ENCODE results near the gene CACNB2.
"Not testable (repeated sequence)": the region's sequence is repeated elsewhere in the genome, so short reads cannot be mapped to it uniquely, and the experiment has no call there.

The CACNB2 gene

DNA sequence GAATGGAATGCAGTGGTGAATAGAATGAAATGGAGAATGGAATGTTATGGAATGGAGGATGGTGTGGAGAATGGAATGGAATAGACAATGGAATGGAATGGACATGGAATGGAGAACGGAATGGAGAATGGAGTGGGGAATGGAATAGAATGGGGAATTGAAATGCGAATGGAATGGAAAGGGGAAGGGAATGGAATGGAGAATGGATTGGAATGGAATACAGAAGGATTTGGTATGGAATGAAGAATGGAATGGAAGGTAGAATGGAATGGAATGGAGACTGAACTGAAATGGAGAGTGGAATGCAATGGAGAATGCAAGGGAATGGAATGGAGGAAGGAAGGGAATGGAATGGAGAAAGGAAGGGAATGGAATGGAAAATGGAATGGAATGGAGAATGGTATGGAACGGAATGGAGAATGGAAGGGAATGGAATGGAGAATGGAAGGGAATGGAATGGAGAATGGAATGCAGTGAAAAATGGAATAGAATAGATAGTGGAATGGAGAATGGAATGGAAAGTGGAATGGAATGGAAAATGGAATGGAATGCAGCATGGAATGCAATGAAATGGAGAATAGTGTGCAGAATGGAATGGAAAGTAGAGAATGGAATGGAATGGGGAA lies 416.4 kb downstream of the CACNB2 start:
- DNase-seq (ENCODE audit: low read depth in 2 of 2, low spot score in 1 of 2): no peak

DNA sequence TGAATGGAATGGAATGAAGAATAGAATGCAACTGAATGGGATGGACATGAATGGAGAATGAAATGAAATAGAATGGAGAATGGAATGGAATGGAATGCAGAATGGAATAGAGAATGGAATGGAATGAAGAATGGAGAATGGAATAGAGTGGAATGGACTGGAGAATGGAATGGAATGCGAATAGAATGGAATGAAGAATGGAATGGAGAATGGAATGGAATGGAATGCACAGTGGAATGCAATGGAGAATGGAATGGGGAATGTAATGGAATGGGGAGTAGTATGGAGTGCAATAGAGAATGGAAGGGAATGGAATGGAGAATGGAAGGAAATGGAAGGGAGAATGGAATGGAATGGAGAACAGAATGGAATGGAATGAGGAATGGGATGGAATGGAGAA lies 417.7 kb downstream of the CACNB2 start:
- DNase-seq (ENCODE audit: low read depth in 2 of 2, low spot score in 1 of 2): no peak

DNA sequence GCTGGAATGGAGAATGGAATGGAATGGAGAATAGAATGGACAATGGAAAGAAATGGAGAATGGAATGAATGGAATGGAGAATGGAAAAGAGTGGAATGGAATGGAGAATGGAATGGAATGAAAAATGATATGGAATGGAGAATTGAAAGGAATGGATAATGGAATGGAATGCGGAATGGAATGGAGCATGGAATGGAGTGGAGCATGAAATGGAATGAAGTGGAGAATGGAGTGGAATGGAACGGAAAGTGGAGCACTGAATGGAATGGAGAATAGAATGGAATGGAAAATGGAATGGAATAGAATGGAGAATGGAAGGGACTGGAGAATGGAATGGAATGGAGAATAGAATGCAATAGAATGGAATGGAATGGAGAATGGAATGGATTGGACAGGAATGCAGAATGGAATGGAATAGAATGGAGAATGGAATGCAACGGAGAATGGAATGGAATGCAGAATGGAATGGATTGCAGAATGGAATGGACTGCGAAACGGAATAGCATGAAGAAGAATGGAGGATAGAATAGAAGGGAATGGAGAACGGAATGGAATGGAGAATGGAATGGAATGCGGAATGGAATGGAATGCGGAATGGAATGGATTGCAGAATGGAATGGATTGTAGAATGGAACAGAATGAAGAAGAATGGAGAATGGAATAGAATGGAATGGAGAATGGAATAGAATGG lies 421.8 kb downstream of the CACNB2 start:
- no peak for DNase-seq (ENCODE audit: low read depth in 2 of 2, low spot score in 1 of 2)

DNA sequence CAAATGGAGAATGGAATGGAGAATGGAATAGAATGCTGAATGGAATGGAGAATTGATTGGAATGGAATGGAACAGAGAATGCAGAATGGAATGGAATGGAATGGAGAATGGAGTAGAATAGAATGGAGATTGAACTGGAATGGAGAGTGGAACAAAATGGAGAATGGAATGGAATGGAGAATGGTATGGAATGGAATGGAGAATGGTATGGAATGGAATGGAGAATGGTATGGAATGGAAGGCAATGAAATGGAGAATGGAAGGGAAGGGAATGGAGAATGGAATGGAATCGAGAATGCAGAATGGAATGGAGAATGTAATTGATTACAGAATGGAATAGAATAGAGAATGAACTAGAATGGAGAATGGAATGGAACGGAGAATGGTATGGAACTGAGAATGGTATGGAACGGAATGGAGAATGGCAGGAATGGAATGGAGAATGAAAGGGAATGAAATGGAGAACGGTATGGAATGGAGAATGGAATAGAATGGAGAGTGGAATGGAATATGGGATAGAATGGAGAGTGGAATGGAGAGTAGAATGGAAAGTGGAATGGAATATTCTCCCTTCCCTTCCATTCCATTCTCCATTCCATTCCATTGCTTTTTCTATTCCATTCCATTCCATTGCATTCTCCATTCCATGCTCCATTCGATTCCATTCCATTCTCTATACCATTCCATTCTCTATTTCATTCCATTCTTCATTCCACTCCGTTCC lies 422.9 kb downstream of the CACNB2 start:
- no peak for DNase-seq (ENCODE audit: low read depth in 2 of 2, low spot score in 1 of 2)

DNA sequence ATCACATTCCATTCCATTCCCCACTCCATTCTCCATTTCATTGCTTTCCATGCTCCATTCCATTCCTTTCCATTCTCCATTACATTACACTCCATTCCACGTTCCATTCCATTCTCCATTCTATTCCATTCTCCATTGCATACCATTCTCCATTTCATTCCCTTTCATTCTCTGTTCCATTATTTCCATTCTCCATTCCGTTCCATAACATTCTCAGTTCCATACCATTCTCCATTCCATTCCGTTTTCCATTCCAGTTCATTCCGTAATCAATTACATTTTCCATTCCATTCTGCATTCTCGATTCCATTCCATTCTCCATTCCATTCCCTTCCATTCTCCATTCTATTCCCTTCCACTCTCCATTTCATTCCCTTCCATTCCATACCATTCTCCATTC lies 424.8 kb downstream of the CACNB2 start:
- DNase-seq (ENCODE audit: low read depth in 2 of 2, low spot score in 1 of 2): no peak

DNA sequence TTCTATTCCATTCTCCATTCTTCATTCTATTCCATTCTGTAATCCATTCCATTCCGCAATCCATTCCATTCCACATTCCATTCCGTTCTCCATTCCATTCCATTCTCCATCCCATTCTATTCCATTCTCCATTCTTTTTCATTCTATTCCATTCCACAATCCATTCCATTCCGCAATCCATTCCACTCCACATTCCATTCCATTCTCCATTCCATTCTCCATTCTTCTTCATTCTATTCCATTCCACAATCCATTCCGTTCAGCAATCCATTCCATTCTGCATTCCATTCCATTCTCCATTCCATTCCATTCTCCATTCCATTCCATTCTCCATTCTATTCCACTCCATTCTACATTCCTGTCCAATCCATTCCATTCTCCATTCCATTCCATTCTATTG lies 426.0 kb downstream of the CACNB2 start:
- DNase-seq (ENCODE audit: low read depth in 2 of 2, low spot score in 1 of 2): no peak

DNA sequence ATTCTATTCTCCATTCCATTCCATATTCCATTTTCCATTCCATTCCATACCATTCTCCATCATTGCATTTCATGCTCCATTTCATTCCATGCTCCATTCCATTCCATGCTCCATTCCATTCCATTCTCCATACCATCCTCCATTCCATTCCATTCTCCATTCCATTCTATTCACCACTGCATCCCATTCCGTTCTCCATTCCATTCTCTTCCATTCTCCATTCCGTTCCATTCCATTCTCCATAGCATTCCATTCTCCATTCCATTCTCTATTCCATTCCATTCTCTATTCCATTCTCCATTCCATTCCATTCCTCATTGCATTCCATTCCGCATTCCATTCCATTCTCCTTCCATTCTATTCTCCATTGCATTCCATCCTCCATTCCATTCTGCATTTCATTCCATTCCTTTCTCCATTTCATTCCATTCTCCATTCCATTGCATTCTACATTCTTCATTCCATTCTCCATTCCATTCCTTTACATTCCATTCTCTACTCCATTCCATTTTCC lies 427.2 kb downstream of the CACNB2 start:
- DNase-seq (ENCODE audit: low read depth in 2 of 2, low spot score in 1 of 2): no peak

DNA sequence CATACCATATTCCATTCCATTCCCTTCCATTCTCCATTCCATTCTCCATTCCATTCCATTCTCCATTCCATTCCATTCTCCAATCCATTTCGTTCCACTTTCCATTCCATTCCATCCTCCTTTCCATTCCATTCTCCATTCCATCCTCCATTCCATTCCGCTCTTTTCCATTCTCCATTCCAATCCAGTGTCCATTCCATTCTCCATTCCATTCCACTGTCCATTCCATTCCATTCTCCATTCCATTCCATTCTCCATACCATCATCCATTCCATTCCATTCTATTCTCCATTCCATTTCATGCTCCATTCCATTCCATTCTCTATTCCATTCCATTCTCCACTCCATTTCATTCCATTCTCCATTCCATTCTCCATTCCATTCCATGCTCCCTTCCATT lies 430.2 kb downstream of the CACNB2 start:
- DNase-seq (ENCODE audit: low read depth in 2 of 2, low spot score in 1 of 2): not testable (repeated sequence)

DNA sequence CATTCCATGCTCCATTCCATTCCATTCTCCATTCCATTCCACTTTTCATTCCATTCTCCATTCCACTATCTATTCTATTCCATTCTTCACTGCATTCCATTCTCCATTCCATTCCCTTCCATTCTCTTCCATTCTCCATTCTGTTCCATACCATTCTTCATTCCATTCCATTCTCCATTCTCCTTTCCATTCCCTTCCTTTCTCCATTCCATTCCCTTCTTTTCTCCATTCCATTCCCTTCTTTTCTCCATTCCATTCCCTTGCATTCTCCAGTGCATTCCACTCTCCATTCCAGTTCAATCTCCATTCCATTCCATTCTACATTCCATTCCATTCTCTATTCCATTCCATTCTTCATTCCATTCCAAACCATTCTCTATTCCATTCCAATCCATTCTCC lies 430.9 kb downstream of the CACNB2 start:
- DNase-seq (ENCODE audit: low read depth in 2 of 2, low spot score in 1 of 2): no peak

DNA sequence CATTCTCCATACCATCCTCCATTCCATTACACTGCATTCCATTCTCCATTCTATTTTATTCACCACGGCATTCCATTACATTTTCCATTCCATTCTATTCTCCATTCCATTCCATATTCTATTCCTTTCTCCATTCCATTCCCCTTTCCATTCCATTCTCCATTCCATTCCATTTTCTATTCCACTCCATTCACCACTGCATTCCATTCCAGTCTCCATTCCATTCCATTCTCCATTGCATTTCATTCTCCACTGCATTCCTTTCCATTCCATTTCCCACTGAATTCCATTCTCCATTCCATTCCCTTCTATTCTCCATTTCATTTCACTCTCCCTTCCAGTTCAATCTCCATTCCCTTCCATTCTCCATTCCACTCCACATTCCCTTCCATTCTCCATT lies 431.6 kb downstream of the CACNB2 start:
- DNase-seq (ENCODE audit: low read depth in 2 of 2, low spot score in 1 of 2): no peak

DNA sequence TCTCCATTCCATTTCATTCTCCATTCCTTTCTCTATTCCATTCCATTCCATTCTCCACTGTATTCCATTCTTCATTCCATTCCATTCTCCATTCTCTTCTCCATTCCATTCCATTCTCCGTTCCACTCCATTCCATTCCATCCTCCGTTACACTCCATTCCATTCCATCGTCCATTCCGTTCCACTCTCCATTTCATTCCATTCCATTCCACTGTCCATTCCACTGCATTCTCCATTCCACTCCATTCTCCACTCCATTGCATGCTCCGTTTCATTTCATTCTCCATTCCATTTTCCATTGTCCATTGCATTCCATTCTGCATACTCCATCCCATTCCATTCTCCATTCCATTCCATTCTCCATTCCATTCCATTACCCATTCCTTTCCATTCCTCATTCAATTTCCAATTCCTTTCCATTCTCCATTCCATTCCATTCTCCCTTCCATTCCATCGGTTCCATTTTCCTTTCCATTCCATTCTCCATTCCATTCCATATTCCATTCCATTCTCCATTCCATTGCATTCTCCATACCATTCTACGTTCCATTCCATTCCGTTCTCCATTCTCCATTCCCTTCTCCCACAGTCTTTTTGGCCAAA lies 432.8 kb downstream of the CACNB2 start:
- DNase-seq (ENCODE audit: low read depth in 2 of 2, low spot score in 1 of 2): no peak

DNA sequence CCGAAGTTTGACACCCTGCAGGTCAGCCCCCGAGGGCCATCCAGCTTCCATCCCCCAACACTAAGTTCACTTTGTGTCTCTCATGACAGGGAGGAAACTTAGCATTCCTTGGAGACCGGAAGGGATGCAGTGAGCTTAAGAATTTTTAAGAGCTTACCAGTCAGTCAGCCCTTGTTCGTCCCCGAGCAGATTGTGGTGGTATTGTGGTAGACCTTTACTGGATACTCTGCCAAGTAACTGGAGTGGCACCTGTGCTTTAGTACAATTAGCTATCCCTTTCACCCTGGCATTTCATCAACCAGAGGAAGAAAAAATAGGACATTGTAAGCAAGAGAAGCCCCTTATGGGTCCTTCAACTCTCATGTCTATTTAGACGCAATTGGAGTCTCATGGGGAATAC lies 436.4 kb downstream of the CACNB2 start:
- DNase-seq (ENCODE audit: low read depth in 2 of 2, low spot score in 1 of 2): no peak

DNA sequence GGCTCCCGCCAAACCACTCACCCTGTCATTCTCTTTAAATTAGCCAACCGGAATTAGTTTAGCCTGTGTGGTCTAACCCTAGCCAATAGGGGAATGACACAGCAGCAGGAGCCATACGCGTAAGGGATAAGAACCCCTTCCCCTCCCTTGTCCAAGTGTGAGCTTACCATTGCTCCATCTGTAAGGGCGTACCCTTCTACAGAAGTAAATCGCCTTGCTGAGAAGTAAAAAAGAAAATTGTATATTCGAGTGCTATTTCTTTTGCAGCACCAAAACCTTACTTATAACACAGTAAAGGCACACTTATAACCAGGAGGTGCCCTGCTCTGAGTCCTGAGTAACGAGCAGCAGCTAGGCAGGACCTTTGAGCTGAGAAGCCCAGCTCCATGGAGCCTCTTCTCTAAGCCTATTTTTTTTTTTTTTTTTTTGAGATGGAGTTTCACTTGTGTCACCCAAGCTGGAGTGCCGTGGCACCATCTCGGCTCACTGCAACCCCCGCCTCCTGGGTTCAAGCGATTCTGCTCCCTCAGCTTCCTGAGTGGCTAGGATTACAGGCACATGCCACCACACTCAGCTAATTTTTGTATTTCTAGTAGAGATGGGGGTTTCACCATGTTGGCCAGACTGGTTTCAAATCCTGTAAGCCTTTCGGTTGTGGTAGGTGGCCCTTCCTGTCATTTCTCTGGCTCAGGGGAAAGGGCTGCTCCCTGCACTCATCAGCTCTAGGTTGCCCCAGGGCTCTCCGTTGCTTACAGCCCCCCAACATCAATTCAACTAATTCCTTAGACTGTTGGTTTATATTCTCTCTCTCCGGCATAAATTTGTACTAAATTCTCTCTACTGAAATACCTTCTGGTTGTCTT lies 437.8 kb downstream of the CACNB2 start:
- DNase-seq (ENCODE audit: low read depth in 2 of 2, low spot score in 1 of 2): no peak

DNA sequence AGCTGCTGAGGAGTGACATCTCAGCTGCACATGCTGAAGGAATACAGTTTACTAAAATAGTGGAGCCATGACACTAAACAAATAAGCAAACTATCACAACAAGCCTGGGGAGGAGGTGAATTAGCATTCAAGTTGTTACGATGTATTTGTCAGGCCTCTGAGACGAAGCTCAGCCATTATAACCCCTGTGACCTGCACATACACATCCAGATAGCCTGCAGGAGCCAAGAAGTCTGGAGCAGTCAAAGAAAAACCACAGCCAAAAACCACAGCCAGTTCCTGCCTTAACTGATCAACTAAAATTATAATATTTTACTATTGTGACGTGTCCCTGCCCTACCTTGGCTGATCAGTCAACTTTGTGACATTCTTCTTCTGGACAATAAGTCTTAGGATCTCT lies 442.6 kb downstream of the CACNB2 start:
- no peak for DNase-seq (ENCODE audit: low read depth in 2 of 2, low spot score in 1 of 2)

DNA sequence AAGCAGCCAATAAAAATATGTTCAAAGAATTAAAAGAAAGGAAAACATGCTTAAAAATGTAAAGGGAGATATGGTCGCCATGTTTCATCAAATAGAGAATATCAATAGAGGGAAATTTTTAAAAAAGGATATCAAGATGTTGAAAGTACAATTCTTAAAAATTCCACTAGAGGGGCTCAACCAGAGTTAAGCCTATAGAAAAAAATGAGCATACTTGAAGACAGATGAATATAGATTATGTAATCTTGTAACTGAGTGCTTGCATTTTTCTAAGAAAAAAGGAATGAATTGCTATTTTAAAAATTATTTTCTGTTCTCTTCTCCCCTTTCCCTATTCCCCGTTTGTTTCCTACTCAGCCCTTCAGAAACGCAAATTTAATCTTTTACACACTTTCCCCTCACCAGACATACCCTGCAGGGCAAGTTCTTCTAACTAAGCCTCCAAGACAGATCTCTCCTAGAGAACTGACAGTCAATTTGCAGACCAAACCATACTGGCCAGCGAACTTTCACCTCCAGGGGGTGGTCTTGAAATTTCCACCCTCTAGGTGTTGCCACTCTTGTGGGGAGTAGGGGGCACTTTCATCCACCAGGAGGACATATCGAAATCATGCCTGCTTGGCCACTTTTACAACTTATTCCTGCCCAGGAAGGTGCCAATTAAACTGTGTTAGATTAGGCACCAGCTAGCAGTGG lies 443.5 kb downstream of the CACNB2 start:
- DNase-seq (ENCODE audit: low read depth in 2 of 2, low spot score in 1 of 2): no peak

DNA sequence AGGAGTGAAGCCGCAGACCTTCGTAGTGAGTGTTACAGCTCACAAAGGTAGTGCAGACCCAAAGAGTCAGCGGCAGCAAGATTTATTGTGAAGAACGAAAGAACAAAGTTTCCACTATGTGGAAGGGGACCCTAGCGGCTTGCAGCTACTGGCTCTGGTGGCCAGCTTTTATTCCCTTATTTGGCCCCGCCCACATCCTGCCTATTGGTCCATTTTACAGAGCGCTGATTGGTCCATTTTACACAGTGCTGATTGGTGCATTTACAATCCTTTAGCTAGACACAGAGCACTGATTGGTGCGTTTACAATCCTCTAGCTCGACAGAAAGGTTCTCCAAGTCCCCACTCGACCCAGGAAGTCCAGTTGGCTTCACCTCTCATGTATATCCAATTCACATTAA lies 446.4 kb downstream of the CACNB2 start:
- not testable (repeated sequence) for DNase-seq (ENCODE audit: low read depth in 2 of 2, low spot score in 1 of 2)

DNA sequence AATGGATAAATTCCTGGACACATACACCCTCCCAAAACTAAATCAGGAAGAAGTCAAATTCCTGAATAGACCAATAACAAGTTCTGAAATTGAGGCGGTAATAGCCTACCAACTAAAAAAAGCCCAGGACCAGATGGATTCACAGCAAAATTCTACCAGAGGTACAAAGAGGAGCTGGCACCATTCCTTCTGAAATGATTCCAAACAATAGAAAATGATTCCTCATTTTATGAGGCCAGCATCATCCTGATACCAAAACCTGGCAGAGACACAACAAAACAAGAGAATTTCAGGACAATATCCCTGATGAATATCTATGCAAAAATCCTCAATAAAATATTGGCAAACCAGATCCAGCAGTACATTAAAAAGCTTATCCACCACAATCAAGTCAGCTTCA lies 450.9 kb downstream of the CACNB2 start:
- DNase-seq (ENCODE audit: low read depth in 2 of 2, low spot score in 1 of 2): not testable (repeated sequence)

All from stimulated activated CD8-positive, alpha-beta memory T cell treated with anti-CD3 and anti-CD28 coated beads, Interleukin-4, amount 100 ng/mL, for 4 hours (primary cell).